Peyer's patch (tissue), 4 donors: ENCODE measurements around the gene ZCRB1. TPM values are rescaled to one million over a fixed set of nuclear protein-coding genes. Genes with fewer than 3 reads are reported as not detected.

ENCODE experiments used
- DNase-seq, 3 donors: peaks; one replicate each; pipeline ENCODE4 v3.0.0-alpha.2; 2017 to 2019
- H3K27ac ChIP-seq, 4 donors: fragments of 200-600 bp; sonication (generic); one replicate each; pipeline ENCODE4 v1.5.1; 2016 to 2019
- H3K27me3 ChIP-seq, 2 donors: fragments of 200-600 bp; sonication (generic); one replicate each; pipeline ENCODE4 v1.5.1; 2019
- H3K36me3 ChIP-seq, 3 donors: fragments of 200-600 bp; sonication (generic); one replicate each; pipeline ENCODE4 v1.5.1; 2016 to 2019
- H3K4me1 ChIP-seq, 4 donors: fragments of 200-600 bp; sonication (generic); one replicate each; pipeline ENCODE4 v1.5.1; 2016 to 2019
- H3K4me3 ChIP-seq, 4 donors: fragments of 200-600 bp; sonication (generic); 1 replicate in 3 of 4; 2 replicates in 1 of 4; pipeline ENCODE4 v1.5.1; 2016 to 2019; ENCODE audit warnings: mild to moderate bottlenecking in 1 of 4
- H3K9me3 ChIP-seq, 4 donors: fragments of 200-600 bp; sonication (generic); one replicate each; pipeline ENCODE4 v1.5.1; 2016 to 2019; ENCODE audit warnings: mild to moderate bottlenecking in 1 of 4
- POLR2A ChIP-seq, 2 donors: fragments of 450-650 bp; IDR thresholded peaks; one replicate each; pipeline ENCODE4 v1.5.1; 2017; ENCODE audit warnings: antibody characterized with exemption in 2 of 2, mild to moderate bottlenecking in 2 of 2, moderate library complexity in 2 of 2
- total RNA-seq, 4 donors: library from RNA; depleted of rRNA; stranded (reverse); fragments of >200 nt; gene quantifications; one replicate each; pipeline ENCODE4 v1.1.0, GENCODE V29; 2016
- TF ChIP-seq, protein P1 (sequence below), 6 experiments: fragments of 450-650 bp in 4 of 6; fragments of 200-600 bp in 2 of 6; sonication (generic) in 1 of 6; IDR thresholded peaks; one replicate each; pipeline ENCODE4 v1.5.1; 2017 to 2019; ENCODE audit warnings: antibody characterized with exemption in 6 of 6, mild to moderate bottlenecking in 3 of 6, moderate library complexity in 1 of 6

The ZCRB1 gene
- total RNA-seq, 4 donors from 2014 or later, result 9.1 to 18.7 (median 12.2) TPM

DNA sequence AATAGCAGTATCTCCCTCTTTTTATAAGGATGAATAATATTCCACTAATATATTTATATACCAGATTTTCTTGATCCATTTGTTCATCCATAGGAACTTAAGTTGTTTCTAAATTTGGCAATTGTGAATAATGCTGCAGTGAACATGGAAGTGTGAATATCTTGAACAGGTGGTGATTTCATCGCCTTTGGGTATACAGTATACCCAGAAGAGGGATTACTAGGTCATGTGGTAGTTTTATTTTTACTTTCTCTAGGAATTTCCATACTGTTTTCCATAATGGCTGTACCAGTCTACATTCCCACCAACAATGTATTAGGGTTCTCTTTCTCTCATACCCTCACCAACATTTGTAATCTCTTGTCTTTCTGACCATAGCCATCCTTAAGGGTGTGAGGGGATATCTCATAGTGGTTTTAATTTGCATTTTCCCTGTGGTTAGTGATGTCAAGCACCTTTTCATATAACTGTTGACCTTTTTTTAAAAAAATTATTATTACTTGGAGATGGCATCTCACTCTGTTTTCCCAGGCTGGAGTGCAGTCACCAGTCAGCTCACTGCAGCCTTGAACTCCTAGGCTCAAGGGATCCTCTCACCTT, 20.6 kb upstream of the ZCRB1 start:
- H3K4me1 ChIP-seq, result no peaks in the 10 kb centered on the region
- H3K4me3 ChIP-seq, result no peak overlapping the region
- no peaks in the 10 kb centered on the region for H3K9me3 ChIP-seq
- H3K27me3 ChIP-seq, result no peaks in the 10 kb centered on the region
- H3K27ac ChIP-seq, result no peak overlapping the region
- no peaks in the 10 kb centered on the region for H3K36me3 ChIP-seq
- TF ChIP-seq, protein P1, sequence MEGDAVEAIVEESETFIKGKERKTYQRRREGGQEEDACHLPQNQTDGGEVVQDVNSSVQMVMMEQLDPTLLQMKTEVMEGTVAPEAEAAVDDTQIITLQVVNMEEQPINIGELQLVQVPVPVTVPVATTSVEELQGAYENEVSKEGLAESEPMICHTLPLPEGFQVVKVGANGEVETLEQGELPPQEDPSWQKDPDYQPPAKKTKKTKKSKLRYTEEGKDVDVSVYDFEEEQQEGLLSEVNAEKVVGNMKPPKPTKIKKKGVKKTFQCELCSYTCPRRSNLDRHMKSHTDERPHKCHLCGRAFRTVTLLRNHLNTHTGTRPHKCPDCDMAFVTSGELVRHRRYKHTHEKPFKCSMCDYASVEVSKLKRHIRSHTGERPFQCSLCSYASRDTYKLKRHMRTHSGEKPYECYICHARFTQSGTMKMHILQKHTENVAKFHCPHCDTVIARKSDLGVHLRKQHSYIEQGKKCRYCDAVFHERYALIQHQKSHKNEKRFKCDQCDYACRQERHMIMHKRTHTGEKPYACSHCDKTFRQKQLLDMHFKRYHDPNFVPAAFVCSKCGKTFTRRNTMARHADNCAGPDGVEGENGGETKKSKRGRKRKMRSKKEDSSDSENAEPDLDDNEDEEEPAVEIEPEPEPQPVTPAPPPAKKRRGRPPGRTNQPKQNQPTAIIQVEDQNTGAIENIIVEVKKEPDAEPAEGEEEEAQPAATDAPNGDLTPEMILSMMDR (IDR thresholded peaks at IDR 0.05), result no peak
- no peak for TF ChIP-seq POLR2A (IDR thresholded peaks at IDR 0.05)
- DNase-seq, result no peak

DNA sequence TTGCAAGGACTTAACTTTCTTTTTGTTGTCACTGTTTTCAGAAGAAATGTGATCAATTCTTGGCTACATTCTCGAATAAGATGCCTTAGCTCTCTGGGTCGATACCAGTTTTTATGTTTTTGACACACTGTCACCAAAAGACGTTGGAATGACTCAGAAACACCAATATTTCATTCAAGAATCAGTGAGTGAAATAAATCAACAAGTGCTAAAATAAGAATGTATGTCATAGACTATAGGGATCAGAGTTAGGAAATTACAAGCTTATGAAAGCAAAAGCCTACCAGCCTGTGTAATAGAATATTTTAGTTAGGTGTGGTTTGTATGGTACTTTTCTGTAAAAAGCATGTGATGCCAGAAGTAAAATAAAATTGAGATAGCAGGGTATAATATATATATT, 17.8 kb upstream of the ZCRB1 start:
- Histone ChIP-seq H3K4me1 (no peaks in the 10 kb centered on the region), H3K27me3 (no peaks in the 10 kb centered on the region), H3K36me3 (peaks cover 0 to 4% (median 0%) of the 10 kb centered on the region in 3 donors), H3K4me3 (no peak overlapping the region), H3K9me3 (no peaks in the 10 kb centered on the region), H3K27ac (no peak overlapping the region)
- no peak for TF ChIP-seq POLR2A (IDR thresholded peaks at IDR 0.05)
- TF ChIP-seq, protein P1 (IDR thresholded peaks at IDR 0.05), result no peak
- DNase-seq, result no peak

DNA sequence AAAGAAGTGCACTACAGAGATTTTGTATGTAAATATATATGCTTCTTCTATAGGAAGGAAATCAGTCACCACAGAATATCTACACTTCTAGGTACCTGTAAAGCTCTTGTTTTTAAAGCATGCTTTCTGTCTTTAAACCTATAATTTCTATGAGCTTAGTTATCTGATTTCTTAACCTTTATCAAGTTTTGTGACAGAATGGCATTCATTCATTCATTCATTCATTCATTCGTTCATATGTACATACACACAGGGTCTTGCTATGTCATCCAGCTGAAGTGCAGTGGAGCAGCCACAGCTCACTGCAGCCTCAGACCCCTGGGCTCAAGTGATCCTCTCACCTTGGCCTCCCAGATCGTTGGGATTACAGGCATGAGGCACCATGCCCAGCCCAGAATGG, 16.1 kb upstream of the ZCRB1 start:
- TF ChIP-seq, protein P1 (IDR thresholded peaks at IDR 0.05), result no peak
- no peak for TF ChIP-seq POLR2A (IDR thresholded peaks at IDR 0.05)
- H3K27me3 ChIP-seq, result no peaks in the 10 kb centered on the region
- no peak for DNase-seq
- no peaks in the 10 kb centered on the region for H3K9me3 ChIP-seq
- no peaks in the 10 kb centered on the region for H3K4me1 ChIP-seq
- no peak overlapping the region for H3K27ac ChIP-seq
- H3K4me3 ChIP-seq, result no peak overlapping the region
- H3K36me3 ChIP-seq, result peaks cover 0 to 15% (median 0%) of the 10 kb centered on the region in 3 donors

DNA sequence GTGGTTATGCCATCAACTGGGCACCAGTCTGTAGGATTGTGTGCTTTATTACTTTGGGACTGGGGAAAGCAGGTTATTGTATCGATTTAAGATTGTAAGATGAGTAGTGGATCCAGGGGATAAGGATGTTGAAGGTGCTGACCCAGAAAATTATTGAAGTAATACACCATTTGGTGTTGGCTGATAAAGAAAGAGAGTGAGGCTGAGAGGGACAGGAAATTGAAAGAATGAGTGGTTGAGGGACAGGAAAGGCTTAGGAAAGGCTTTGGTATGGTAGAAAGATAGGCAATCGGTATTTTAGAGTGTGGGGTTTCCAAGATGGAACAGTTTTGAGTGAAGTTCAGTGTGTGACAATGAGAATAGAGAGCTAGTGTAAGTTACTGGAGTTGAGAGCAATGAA, 12.4 kb upstream of the ZCRB1 start:
- Histone ChIP-seq H3K4me3 (no peak overlapping the region), H3K27ac (no peak overlapping the region), H3K4me1 (no peaks in the 10 kb centered on the region), H3K9me3 (no peaks in the 10 kb centered on the region), H3K36me3 (peaks cover 0 to 23% (median 0%) of the 10 kb centered on the region in 3 donors), H3K27me3 (no peaks in the 10 kb centered on the region)
- DNase-seq, result no peak
- TF ChIP-seq POLR2A (IDR thresholded peaks at IDR 0.05), result no peak
- TF ChIP-seq, protein P1 (IDR thresholded peaks at IDR 0.05), result no peak

DNA sequence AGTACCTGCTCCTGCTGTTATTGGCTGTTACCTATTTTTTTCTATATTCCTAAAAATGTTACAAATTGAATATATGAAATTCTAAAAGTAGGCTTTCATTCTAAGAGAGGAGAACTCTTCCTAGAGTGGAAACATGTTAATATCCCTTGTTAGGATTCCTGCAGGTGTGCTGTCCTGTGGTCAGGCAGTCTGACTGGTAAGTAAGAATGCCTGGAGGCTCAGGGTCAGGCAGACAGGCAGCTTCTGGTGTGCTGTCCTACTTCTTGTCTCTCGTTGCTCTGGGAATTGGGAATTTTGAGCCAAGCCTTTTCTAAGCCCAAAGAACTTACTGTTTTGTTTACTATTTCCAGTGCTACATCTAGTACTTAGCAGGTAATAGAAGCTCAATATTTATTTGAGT, 10.4 kb upstream of the ZCRB1 start:
- Histone ChIP-seq H3K9me3 (no peaks in the 10 kb centered on the region), H3K36me3 (peaks cover 0 to 23% (median 0%) of the 10 kb centered on the region in 3 donors), H3K27ac (no peak overlapping the region), H3K4me1 (no peaks in the 10 kb centered on the region), H3K4me3 (no peak overlapping the region), H3K27me3 (no peaks in the 10 kb centered on the region)
- TF ChIP-seq, protein P1 (IDR thresholded peaks at IDR 0.05), result no peak
- no peak for TF ChIP-seq POLR2A (IDR thresholded peaks at IDR 0.05)
- DNase-seq, result no peak
